Stimulated activated CD4-positive, alpha-beta T cell treated with anti-CD3 and anti-CD28 coated beads, Interleukin-1b, Interleukin-23, amount 100 ng/mL, for 24 hours (primary cell): ENCODE data around the gene LGALS7B.
"Not testable (repeated sequence)": the region's sequence is repeated elsewhere in the genome, so short reads cannot be mapped to it uniquely, and the experiment has no call there.

ENCODE experiments used
- DNase-seq, 4 experiments: peaks; one replicate each; pipeline ENCODE4 v3.0.0-alpha.2; 2020; ENCODE audit warnings: low read depth in 4 of 4, low spot score in 1 of 4

LGALS7B gene

GRCh38 chr19:38769635-38770211 is 19.3 kb upstream of the LGALS7B start:
- peak; percentile 63 to 87 (median 71) for DNase-seq

DNA sequence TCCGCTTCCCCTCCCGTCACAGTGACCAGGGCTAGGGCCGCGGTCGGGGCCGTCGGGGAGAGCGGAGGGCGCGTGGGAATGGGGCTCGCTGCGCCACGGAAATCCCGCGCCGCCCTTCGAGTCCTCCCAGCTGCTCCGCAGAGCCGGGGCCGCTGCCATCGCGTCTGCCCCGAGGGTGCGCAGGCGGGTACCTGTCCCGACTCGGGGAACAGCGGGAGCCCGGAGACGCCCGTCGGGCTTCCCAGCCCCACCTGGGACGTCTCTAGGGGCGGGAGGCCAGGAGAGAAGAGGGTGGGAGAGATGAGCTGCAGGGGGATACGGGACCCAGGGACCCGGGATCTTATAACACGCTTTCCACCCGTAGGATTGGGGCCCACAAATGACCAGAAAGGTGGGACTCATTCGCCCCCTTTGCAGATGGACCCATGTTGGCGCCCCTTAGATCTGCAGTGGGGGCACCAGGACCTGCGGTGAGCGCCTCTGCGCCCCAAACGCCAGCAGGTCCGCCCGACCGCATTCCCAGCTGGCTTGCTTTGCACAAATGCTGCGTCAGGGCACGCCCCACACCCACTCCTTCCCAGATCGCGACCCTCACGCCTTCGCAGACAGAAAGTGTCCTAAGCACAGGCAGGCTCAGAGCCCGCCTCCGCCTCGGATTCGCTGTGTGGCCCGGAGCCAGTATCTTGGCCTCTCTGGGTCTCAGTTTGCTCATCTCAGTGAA is 18.6 kb upstream of the LGALS7B start:
- DNase-seq = not testable (repeated sequence)

GRCh38 chr19:38770949-38771275 is 18.1 kb upstream of the LGALS7B start:
- not testable (repeated sequence) for DNase-seq

GRCh38 chr19:38771569-38771968 is 17.4 kb upstream of the LGALS7B start:
- DNase-seq = not testable (repeated sequence)

DNA sequence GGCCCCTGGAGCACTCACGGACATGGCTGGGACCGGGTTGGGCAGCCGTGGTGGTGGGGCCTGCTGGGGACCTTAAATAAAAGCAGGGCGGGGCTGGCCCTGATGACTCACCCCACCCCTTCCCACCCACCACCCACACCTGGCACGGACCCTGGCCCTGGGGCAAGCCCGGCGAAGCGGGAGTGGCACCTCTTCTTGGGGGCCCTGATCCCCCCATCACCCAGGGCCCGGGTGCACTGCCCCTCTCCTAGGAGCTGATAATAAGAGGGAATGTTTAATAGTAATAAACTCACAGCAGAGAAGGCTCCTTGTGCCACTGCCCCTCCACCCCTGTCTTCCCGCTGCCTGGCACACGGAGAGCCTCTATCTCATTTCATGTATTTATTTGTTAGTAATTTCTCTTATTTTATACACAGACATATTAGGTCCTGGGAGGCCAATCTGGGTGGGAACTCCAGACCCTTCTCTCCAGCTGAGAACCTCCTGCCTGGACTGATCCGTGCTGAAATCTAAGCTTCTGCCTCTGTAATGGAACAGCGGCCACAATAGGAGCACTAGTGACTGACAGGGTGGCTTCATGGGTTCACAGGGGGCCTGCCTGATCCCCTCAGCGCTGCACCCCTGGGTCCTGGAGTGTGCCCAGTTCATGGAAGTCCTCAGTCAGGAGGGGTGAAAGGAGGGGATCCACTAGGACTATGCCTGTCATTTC is 15.4 kb upstream of the LGALS7B start, which contains the start of gene LGALS7:
LGALS7 (minus strand) TSS at position 49 of the 709 bp plus-strand sequence; CDS start at position 24, 25 bp downstream.
- DNase-seq = no peak

GRCh38 chr19:38774181-38774950 is 14.6 kb upstream of the LGALS7B start:
- DNase-seq = no peak

GRCh38 chr19:38778733-38779132 is 10.3 kb upstream of the LGALS7B start:
- no peak for DNase-seq

DNA sequence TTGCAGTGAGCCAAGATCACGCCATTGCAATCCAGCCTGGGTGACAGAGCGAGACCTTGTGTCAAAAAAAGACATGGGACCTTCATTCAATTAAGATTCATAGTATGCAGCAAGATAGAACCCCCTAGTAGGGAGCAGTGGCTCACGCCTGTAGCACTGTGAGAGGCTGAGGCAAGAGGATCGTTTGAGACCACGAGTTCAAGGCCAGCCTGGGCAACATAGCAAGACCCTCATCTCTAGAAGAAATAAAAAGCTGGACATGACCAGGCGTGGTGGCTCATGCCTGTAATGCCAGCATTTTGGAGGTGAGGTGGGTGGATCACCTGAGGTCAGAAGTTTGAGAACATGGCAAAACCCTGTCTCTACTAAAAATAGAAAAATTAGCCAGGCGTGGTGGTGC is 8.6 kb upstream of the LGALS7B start:
- DNase-seq = no peak

GRCh38 chr19:38781058-38781457 is 7.9 kb upstream of the LGALS7B start:
- no peak for DNase-seq

DNA sequence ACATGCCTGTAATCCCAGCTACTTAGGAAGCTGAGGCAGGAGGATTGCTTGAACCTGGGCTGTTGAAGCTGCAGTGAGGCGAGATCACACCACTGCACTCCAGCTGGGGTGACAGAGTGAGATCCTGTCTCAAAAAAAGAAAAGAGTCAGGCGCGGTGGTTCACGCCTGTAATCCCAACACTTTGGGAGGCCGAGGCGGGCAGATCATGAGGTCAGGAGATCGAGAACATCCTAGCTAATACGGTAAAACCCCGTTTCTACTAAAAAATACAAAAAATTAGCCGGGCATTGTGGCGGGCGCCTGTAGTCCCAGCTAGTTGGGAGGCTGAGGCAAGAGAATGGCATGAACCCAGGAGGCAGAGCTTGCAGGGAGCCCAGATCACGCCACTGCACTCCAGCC is 6.8 kb upstream of the LGALS7B start:
- DNase-seq = not testable (repeated sequence)

GRCh38 chr19:38784224-38784623 is 4.8 kb upstream of the LGALS7B start:
- DNase-seq = no peak

DNA sequence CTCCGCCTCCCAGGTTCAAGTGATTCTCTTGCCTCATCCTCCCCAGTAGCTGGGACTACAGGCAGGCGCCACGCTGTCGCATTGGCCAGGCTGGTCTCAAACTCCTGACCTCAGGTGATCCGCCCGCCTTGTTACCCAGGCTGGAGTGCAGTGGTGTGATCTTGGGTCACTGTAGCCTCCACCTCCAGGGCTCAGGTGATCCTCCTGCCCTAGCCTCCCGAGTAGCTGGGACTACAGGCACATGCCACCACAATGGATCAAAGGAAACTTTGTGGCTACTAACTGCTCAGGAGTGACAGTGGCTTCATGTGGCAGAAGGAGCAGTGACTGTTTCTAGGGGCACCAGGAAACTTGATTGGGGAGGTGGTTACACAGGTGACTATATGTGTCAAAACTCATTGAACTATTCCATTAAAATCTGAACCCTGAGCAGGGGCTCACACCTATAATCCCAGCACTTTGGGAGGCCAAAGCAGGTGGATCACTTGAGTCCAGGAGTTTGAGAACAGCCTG is 3.8 kb upstream of the LGALS7B start:
- no peak for DNase-seq

- not testable (repeated sequence) for DNase-seq
Measured at GRCh38 chr19:38786061-38786460, 2.9 kb upstream of the LGALS7B start.

- no peak for DNase-seq
Measured at GRCh38 chr19:38786572-38787265, 2.3 kb upstream of the LGALS7B start.

DNA sequence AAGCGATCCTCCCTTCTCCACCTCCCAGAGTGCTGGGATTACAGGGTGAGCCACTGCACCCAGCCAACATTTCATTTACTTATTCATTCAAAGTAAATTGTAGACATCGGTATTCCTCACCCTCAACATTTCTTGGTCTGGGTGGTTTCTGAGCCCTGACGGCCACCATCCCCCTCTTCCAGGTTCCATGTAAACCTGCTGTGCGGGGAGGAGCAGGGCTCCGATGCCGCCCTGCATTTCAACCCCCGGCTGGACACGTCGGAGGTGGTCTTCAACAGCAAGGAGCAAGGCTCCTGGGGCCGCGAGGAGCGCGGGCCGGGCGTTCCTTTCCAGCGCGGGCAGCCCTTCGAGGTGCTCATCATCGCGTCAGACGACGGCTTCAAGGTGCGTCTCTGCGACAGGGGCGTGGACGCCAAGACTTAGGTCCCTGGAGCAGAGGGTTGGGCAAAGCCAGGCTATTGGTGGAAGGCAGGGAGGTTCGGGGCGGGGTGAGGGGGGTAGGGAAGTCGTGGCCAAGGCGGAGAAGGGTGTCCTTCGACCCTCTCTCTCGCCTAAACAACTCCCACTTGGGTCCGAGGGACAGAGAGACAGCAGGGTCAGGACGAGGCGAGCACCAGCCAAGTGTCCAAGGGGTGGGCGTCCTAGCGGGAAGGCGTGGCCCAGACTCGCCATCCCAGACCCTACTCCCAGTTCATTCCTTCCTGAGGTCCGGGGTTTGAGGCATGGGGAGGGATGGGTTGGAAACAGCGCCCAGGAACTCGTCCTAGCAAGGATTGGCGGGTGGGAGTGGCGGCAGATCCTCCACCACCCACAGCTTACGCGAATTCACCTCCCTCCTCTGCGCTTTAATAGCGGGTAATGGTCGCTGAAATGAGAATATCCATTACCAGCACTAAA is 1.8 kb downstream of the LGALS7B start:
- not testable (repeated sequence) for DNase-seq

DNA sequence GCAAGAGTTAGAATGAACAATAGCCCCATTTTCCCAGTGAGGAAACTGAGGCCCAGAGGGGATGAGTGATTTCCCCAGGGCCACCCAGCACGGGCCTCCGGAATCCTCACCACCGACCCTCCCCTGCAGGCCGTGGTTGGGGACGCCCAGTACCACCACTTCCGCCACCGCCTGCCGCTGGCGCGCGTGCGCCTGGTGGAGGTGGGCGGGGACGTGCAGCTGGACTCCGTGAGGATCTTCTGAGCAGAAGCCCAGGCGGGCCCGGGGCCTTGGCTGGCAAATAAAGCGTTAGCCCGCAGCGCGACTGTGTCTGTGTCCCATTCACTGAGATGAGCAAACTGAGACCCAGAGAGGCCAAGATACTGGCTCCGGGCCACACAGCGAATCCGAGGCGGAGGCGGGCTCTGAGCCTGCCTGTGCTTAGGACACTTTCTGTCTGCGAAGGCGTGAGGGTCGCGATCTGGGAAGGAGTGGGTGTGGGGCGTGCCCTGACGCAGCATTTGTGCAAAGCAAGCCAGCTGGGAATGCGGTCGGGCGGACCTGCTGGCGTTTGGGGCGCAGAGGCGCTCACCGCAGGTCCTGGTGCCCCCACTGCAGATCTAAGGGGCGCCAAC is 2.6 kb downstream of the LGALS7B start:
- not testable (repeated sequence) for DNase-seq

GRCh38 chr19:38792250-38793111 is 3.5 kb downstream of the LGALS7B start:
- DNase-seq = peak in 3 of 4 experiments; percentile 5 to 15 (median 12)

DNA sequence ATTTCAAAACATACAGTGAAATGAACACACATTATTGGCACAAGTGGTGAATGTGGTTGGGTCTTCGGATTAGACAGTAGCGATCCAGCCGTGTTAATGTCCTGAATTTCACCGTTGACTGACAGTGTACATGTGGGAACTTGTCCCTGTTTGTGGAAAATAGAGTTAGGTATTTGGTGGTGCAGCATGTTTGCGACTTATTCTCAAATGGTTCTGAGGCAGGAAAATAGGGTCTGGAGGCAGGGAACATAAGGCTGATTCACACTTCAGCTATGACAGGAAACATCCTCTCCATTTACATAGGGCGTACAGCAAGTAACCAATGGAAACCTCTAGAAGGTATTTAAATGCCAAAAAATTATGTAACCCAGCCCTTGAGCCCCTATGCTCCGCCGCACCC is 4.2 kb downstream of the LGALS7B start:
- DNase-seq = no peak
